Left colon (tissue), 2 donors: ENCODE data around the gene TMEM108. TPM values are rescaled to one million over a fixed set of nuclear protein-coding genes. Genes with fewer than 3 reads are reported as not detected.

ENCODE experiments used
- ATAC-seq: fragments of 200-7000 bp; cut with Tn5 transposase; one replicate; pipeline ENCODE4 v1.9.1; 2020; ENCODE audit warnings: mild to moderate bottlenecking, moderate library complexity
- DNase-seq, 2 donors: peaks; one replicate each; pipeline ENCODE4 v3.0.0-alpha.2; 2020
- intact Hi-C, 2 donors: fragments of 100-400 bp; cut with DNase I in 1 of 2; cut with micrococcal nuclease in 1 of 2; formaldehyde crosslinking; loops; one replicate each; pipeline versions ENCODE4 v1.11.2 to v1.14.0; 2022; cut with DNase I, micrococcal nuclease
- total RNA-seq, 2 donors: library from RNA; stranded (reverse); fragmentation: NEBNext Ultra II Directional; extraction: Animal tissue kit (Norgen Biotek cat#: 25700); gene quantifications; one replicate each; pipeline ENCODE4 v1.2.1, GENCODE V29; 2021
- donor health status: DM: no; HTN: no; CAD: no.
- donor health status: DM: yes; HTN: yes; CAD: no.

TMEM108 gene
- total RNA-seq, 2 donors from 2014 or later, result 0.40 to 0.92 TPM

DNA sequence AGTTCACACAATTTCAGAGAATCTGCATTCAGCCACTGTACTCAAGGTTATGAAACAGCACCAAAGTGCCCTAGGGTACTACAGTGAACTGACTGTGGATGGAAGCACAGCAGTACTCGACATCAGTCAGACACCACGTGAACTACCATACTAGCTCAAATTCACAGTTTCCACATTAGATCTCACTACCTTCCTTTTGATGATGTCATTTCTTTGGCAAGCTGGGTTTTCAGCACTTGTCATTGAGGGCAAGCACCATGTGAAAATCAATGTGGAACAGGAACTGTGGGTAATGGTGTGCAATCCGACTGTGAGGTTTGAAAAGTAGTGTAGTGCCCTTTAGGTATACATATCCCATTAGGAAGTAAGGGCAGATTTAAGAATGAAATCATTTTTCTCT, 251.1 kb downstream of the TMEM108 start:
- DNase-seq (no peak), ATAC-seq (no peak)
- intact Hi-C loops, result no loop called here

DNA sequence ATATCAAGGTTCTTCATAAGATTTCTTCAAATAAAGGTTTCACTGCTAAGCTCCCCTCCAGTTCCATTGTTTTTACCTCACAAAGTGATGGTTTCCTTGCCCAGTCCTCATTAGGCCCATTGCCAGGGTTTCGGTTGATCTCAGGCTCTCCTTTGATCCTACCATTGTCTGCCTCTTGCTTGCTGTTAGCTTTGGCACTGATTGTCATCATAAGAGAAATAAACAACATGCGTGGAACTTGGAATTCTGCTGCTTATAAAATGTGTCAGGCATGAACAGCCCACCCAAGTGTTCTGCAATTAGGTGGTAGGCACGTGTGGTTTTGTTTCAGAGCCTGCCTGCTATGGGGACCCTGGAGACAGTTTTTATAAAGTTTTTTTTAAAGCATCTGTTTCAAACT, 254.1 kb downstream of the TMEM108 start:
- ATAC-seq (no peak), DNase-seq (no peak)
- intact Hi-C loops, result no loop called here

DNA sequence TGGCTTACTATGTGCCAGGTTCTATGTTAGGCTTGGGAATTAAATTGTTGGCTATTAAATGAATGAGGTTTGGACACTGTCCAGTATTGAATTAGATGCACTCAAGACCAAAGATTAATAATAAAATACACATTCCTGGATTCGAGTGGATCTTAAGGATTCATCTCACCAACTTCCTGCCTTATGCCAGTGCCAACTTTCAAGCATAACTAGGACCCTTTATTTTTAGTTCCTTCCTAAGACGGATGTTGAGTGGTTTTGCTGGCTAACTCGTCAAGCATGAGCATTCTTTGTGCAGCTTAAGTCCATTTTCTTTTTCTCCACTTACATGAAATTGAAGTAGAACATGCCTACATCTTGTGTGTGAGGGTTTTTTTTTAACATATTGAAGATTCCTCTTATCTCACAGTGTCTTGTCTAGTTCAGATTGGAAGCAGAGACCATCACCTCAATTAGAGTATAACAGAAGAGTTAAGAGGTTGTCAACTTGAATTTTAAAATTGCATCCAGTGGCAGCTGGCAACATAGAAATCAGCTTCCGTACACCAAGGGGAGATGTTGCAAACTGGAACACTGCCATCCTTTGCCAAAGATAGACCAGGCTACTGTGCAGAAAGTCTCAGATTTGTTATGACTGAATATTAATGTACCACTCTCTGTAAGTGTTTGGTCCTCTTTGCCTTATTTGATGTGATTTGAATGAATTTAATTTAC, 255.4 kb downstream of the TMEM108 start:
- ATAC-seq (no peak), DNase-seq (no peak)
- intact Hi-C loops, result no loop called here

DNA sequence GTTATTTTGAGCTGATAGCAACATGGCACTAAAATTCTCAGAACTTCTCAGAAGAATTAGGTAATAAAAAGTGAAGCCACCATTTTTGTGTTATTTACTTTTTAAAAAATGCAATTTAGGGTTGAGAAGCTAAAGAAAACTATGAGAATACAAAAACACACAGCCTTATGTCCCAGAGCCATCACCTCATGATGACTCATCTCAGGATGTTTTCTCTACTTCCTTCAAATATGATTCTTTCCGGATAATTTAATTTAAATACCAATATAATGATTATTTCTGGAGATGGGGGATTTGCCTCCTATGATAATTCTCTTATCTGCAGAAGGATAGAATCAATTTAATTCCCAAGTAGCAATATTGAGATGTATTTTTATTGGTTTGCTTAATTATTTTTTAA, 256.1 kb downstream of the TMEM108 start:
- no peak for DNase-seq
- intact Hi-C loops, result no loop called here
- ATAC-seq, result no peak

DNA sequence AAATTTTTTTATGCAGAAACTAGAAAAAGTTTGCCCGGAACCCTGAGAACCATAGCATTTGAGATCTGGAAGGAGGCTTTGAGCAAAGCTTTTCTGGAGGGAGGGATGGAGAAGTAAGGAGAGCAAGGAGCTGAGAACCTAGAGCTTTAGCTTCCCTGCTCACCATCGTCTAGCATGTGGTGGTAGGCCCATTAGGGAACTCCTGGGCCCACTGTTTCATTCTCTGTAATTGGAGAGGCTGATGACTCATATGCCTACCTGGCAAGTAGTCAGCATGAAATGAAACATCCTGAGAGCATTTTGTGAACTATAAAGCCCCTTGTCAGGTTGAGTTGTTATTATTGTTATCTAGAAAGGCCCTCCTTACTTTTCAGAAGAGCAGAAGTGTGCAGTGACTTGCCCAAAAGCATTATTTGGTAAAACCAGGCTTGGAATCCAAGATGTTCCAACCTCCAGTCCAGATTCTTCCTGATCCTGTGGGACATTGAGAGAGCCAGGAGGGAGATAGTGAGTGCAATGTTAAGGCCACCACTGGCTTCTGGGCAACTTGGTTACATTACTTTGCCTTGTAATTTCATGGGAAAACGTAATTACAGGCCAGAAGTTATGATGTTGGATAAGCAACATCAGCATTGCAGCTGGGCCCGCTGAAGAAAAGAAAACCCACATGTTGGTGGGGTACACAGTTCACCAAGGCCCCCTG, 257.2 kb downstream of the TMEM108 start:
- no peak for ATAC-seq
- intact Hi-C loops, result no loop called here

DNA sequence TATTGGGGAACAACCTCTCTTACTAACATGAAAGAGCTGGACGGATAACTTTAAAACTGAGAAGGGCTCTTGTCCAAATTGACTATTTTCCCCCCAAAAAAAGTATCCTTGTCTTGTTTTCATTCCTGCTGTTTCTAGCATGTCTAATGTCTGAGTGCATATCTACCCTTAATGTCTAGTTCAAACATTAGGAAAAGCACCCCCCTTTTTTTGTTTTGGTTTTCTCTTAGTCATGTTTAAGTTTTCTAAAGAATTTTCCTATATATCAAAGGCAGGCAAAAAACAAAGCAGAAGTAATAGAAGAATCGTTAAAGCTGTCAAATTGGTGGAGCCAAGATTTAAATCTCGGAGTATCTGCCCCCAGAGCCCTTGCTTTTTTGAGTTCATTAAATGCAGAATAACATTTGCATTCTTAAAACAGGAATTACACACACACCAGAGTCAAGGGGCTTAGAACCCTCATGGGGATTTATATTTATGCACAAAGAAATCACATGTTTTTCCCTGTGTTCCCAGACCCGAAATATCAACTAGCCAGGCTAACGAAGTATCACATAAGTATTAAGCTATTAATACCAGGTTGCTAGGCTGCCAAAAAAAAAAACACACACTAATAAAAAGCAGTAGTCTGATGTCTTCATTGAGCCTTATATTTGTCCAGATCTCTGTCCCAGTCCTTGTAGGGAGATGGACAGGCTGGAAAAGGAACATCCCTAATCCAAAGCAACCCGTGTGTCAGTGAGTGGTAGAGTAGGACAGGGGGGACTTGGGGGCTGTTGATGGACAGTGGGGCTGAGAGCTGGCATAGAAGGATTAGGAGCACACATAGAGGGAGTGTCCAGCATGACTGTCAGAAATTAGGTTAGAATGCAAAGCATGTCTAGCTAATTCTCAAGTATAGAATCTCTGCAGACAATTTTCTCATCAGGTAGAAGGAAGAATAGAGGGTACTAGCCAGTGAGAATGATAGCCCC, 258.0 kb downstream of the TMEM108 start:
- DNase-seq (no peak), ATAC-seq (no peak)
- intact Hi-C loops, result no loop called here

More for the DNA sequence above, 257.2 kb downstream of the TMEM108 start:
- DNase-seq, result no peak

DNA sequence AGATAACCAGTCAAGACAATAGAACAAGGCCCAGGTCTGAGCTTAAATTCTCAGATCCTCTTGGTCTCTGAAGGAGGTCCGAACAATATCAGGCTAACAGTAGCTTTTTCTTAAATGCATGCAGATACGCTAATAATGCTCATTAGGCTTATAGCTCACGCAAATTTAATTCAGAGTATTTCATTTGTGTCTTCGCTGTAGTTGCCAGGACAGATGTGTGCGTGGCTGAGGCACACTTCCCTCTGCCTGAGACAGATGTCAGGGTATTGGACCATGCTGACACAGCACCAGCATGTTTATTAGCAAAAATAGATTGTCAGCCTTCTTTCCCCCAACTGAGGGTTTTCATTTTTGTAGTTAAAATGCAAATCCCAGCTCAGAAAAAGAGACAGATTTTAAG, 258.8 kb downstream of the TMEM108 start:
- no peak for DNase-seq
- ATAC-seq, result no peak
- intact Hi-C loops, result no loop called here

DNA sequence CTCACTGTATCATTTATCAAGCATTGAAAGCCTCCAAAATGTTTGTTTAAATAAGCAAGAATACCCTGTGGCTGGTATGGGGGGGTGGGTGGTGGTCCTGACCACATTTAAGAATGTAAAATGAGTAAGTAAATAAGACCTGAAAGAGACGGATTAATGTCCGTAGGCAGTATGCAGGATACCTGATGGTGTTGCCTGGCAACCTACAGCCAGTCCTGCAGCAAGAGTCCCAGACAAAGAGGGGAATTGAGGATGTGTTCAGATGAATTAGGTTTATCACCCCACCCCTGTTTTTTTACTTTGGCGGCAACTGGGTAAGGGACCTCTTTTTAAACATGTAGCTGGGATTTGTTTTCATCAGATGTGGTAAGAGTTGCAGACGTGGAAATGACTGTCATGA, 261.9 kb downstream of the TMEM108 start:
- intact Hi-C loops, result no loop called here
- no peak for DNase-seq
- ATAC-seq, result no peak

DNA sequence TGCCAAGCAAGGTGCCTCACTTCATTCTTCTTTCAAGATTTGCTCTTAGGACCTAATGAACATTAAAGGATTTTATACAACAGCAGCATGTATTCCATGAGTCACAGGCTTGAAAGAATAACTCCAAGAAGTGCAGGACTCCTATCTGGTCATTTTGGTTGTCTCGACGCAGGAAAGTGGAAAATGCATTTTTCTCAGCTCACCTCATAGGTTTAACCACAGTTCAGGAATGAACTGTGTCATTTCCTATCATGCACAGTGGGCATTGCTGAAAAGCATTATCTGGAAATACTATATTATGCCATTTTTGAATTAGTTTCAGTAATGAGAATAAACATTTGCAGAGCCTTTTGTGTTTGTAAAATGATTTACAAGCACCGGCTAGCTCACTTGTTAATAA, 263.0 kb downstream of the TMEM108 start:
- ATAC-seq, result no peak
- no peak for DNase-seq
- intact Hi-C loops, result no loop called here

DNA sequence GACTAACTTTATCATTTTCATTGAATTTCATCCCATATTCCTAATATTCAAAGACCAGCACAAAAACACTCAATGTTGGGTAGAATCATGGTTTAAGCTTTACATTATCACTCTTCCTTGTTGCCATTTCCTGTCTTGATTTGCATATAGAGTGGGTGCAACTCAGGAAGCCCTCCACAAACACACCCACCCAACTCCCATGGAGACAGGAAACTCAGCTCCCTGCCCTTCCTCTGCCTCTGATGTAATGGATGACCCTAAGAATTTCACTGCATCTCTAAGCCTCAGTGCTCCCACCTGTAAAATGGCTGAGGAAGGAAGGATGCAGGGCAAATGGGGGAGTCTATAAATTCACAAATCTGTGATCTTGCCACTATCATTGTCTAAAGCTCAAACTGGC, 263.5 kb downstream of the TMEM108 start:
- no peak for ATAC-seq
- DNase-seq, result no peak
- intact Hi-C loops, result no loop called here

DNA sequence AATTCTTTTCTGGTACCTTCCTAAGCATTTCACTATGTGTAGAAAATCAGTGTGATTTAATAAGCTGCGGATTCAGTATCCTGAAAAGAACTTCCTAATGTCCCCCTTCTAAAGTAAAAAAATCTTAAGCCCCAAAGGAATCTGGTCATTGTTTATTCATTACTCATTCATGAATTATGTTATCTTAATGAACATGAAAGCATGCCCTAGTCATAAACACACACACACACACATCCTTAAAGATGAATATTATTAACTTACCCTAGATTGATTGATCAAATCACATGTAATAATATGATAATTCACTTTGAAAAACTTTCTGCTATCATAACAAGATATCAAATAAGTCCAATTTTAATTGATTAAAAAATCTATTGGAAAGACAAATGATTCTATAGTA, 265.2 kb downstream of the TMEM108 start:
- DNase-seq (no peak), ATAC-seq (no peak)
- intact Hi-C loops, result no loop called here

DNA sequence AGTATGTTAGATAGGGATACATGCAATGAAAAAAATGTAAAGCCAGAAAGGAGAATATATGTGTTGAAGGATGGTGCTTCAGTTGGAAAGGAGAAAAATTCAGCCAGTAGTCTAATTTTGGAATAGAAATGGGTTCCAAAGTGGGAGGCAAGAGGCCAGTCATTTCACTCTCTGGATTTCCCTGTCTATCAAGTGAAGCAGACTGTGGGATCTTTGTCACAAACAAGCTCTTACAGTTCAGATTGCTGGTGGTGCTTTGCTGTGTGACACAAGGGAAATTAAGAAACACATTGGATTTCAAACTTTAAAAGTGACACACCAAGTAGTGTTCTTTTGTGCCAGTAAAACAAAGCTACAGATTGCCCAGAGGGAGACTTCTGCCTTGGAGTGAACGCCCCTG, 279.7 kb downstream of the TMEM108 start:
- intact Hi-C loops, result no loop called here
- DNase-seq (no peak), ATAC-seq (no peak)

DNA sequence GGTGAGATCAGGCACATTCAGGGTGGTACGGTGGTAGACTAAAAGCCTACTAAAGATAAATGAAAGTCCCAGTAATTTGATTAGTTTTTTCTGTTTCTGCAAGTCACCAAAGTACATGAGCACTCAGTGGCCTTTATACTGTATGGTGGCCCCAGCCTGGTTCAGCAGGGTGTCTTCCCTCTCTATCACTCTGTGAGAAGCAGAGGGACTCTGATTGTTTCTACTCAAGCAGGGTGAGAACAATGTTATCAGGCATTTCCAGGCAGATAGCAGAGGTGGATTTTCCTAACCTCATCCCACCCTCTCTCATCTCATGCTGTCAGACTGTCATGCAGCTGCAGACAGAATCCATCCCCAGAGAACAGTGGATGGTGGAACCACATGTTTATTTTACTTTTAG, 290.2 kb downstream of the TMEM108 start:
- intact Hi-C loops, result no loop called here
- DNase-seq (no peak), ATAC-seq (no peak)

DNA sequence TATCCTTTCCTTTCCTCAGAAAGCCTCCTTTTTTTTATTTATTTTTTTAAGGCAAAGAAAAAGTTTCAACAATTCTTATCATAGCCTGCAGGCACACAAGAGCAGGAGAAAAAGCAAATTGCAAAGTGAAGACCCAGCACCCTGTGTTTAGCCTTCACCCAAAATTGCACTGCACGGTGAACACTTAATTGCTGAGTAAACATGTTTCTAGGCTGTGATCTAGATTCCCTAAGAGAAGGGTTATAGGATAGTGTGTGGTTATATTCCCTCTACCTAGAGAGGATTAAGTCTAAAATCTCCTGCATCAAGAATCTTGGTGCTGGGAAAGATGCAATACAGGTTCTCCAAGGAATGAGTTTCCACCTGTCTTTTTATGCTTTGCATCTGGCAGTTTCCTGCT, 291.4 kb downstream of the TMEM108 start:
- no peak for ATAC-seq
- intact Hi-C loops, result no loop called here
- DNase-seq, result no peak

DNA sequence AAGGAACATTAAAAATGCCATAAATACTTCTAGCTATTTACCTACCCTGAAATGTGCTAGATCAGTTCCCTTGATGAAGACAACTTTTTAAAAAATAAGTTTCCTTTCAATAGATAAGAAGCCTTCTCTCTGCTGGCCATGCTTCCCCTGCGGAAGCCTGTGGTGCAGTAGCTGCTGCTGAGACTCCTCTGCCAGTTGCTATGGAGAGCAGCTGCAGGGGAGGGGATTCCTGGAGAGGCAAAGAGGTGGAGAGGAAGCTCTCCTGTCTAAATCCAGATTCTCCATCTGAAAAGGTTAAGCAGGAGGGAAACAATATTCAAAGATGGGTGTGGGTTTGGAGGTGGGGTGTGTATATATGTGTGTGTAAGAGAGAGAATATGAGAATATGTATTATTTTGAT, 291.9 kb downstream of the TMEM108 start:
- ATAC-seq (no peak), DNase-seq (no peak)
- intact Hi-C loops, result no loop called here

DNA sequence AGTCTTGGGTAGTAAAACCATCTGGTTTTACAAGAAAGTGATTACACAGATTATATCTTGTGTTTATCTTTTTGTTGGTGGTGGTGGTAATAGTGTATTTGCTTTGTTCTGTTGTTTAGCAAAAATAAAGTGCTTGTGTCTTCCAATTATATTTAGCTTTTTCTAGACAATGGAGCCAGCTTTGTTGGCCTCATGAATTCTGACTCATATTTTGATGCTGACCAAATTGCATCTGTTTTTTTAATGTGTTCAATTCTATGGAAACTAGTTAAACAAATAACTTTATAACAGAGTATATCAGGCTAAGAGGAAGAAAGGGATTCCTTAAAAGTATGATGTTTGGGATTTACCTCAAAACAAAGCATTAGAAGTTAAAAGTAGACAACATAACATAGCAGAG, 292.3 kb downstream of the TMEM108 start:
- no peak for DNase-seq
- intact Hi-C loops, result no loop called here
- no peak for ATAC-seq

DNA sequence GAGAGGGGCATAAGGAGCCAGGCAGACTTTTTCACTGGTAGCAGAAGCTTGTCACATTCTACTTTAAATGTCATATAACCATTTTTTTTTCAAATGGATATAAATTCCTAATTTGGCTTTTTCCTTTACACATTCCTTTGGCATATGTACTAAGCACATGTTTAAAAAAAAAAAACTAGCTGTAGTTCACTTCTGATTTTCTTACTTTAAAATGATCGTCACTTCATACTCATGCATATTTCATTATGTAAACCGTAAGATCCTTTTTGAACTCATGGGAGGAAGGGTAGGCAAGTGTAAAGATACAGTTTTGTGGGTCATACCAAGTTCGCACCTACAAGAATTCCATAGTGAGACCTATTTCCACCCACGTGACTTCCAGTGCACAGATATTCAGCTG, 316.5 kb downstream of the TMEM108 start:
- no peak for DNase-seq
- intact Hi-C loops, result no loop called here
- no peak for ATAC-seq

DNA sequence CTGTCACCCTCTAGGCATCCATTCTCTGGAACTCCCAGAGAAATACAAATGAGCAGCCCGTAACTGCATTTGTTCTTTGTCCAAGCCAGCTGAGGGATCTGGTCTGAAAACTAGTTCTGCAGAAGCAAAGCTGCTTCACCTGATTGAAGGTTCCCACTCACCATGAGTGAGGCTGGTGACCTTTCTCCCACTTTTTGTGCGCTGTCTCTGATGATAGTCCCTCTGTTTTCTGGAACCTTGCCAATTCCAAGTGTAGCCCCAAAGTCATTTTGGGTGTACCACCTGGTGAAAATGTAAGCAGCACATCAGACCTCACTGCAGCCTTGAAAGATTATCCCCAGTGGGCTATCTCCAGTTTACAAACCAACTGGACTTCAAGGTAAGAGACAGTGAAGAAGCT, 322.3 kb downstream of the TMEM108 start:
- intact Hi-C loops, result no loop called here
- no peak for ATAC-seq
- no peak for DNase-seq

DNA sequence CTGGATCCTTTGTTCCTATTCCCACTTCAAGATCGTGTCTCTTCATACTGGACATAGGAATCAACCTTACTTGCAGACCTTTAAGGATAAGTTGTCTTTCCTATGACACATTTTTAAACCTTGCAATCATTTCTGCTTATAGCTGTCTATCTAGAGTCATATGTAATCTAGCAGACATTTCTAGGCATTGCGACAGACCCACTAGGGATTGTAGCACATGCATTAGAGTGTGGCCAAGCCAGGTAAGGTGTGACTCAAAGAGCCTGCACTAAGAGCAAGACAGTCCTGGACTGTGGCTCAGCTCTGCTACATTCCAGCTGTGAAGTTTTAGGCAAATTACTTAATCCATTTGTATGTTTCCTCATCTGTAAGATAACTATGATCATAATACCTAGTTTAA, 322.8 kb downstream of the TMEM108 start:
- intact Hi-C loops, result no loop called here
- DNase-seq (no peak), ATAC-seq (no peak)

DNA sequence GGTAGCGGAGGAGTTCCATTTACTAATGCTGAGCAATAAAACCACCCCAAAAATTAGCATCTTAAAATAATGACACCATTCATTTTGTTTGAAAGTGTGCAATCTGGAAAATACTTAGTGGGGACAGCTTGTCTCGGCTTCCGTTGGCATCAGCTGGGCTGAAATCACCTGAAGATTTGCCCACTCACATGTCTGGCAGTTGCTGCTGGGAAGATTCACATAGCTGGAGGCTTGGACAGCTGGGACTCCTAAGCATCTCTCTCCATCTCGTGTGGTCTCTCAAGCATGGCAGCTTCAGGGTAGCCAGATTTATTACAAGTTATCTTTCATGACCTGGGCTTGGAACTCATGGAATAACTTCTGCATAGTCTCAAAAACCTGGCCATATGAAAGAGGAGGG, 323.2 kb downstream of the TMEM108 start:
- DNase-seq (no peak), ATAC-seq (no peak)
- intact Hi-C loops, result no loop called here
